MM.1S (cell line): ENCODE data around the gene KHDC4.

Experiments
- DNase-seq: peaks from one replicate; pipeline ENCODE4 v3.0.0-alpha.2; 2015
- H2AFZ ChIP-seq: fragments of 300-600 bp; sonication (generic); 2 replicates; pipeline ENCODE4 v1.6.0; 2016; ENCODE audit warnings: antibody characterized with exemption, low read length
- H3F3A ChIP-seq: fragments of 300-600 bp; sonication (generic); 2 replicates; pipeline ENCODE4 v1.6.1; 2016; ENCODE audit warnings: mild to moderate bottlenecking, antibody characterized with exemption, low read length, moderate library complexity, mixed read lengths; ENCODE audit not compliant: insufficient read depth
- H3K27ac ChIP-seq: fragments of 300-600 bp; sonication (generic); 2 replicates; pipeline ENCODE4 v1.5.1; 2016; ENCODE audit warnings: mild to moderate bottlenecking, low read length
- H3K27me3 ChIP-seq: fragments of 300-600 bp; sonication (generic); replicated peaks from 2 replicates; pipeline ENCODE4 v1.6.0; 2016; ENCODE audit warnings: low read length; ENCODE audit not compliant: insufficient read depth
- H3K36me3 ChIP-seq: fragments of 300-600 bp; sonication (generic); replicated peaks from 2 replicates; pipeline ENCODE4 v1.6.1; 2016; ENCODE audit warnings: mild to moderate bottlenecking, low read length, mixed read lengths; ENCODE audit not compliant: insufficient read depth
- H3K4me1 ChIP-seq: fragments of 300-600 bp; sonication (generic); 2 replicates; pipeline ENCODE4 v1.6.1; 2016; ENCODE audit warnings: low read length, mixed read lengths
- H3K4me2 ChIP-seq: fragments of 300-600 bp; sonication (generic); 2 replicates; pipeline ENCODE4 v1.6.0; 2016; ENCODE audit warnings: low read depth, low read length
- H3K4me3 ChIP-seq: fragments of 300-600 bp; sonication (generic); 2 replicates; pipeline ENCODE4 v1.5.1; 2016; ENCODE audit warnings: low read length, mixed read lengths
- H3K79me2 ChIP-seq: fragments of 300-600 bp; sonication (generic); 2 replicates; pipeline ENCODE4 v1.6.1; 2016; ENCODE audit warnings: mixed run types, low read length, mixed read lengths
- H3K9ac ChIP-seq: fragments of 300-600 bp; sonication (generic); 2 replicates; pipeline ENCODE4 v1.6.1; 2016; ENCODE audit warnings: low read length, mixed read lengths
- H3K9me2 ChIP-seq: fragments of 300-600 bp; sonication (generic); replicated peaks from 2 replicates; pipeline ENCODE4 v1.6.1; 2016; ENCODE audit warnings: mild to moderate bottlenecking, low read length, mixed read lengths; ENCODE audit not compliant: insufficient read depth
- H3K9me3 ChIP-seq: fragments of 300-600 bp; sonication (generic); replicated peaks from 2 replicates; pipeline ENCODE4 v1.6.1; 2016; ENCODE audit warnings: mild to moderate bottlenecking, low read length, mixed read lengths; ENCODE audit not compliant: insufficient read depth
- H4K20me1 ChIP-seq: fragments of 300-600 bp; sonication (generic); 2 replicates; pipeline ENCODE4 v1.6.1; 2016; ENCODE audit warnings: mild to moderate bottlenecking, low read length, moderate library complexity, mixed read lengths; ENCODE audit not compliant: insufficient read depth
- CTCF ChIP-seq: fragments of 300-600 bp; sonication (generic); IDR thresholded peaks from 2 replicates; pipeline ENCODE4 v1.5.1; 2016; ENCODE audit warnings: antibody characterized with exemption, low read length, mixed read lengths
- EZH2 ChIP-seq: fragments of 300-600 bp; sonication (generic); optimal IDR thresholded peaks from 2 replicates; pipeline ENCODE3; 2017; ENCODE audit warnings: low read depth, mild to moderate bottlenecking, antibody characterized with exemption, low read length, mixed read lengths
- EZH2phosphoT487 ChIP-seq: fragments of 300-600 bp; sonication (generic); IDR thresholded peaks from 2 replicates; pipeline ENCODE4 v1.6.1; 2018; ENCODE audit warnings: antibody characterized with exemption, low read length

KHDC4 gene

GRCh38 chr1:155893389-155894142 lies 40.6 kb downstream of the KHDC4 start:
- H3K9me2 ChIP-seq: no peaks in the 10 kb centered on the region
- no peak for TF ChIP-seq EZH2phosphoT487
- no peak for TF ChIP-seq EZH2
- TF ChIP-seq CTCF: no peak
- H3K4me1 ChIP-seq: no peaks in the 10 kb centered on the region; the same call in 1 of the 2 replicates
- no peaks in the 10 kb centered on the region for H3K79me2 ChIP-seq
- peak; percentile 30 for DNase-seq
- no peaks in the 10 kb centered on the region for H3K27me3 ChIP-seq
- no peaks in the 10 kb centered on the region for H3K9me3 ChIP-seq
- H2AFZ ChIP-seq: no peak overlapping the region
- H3F3A ChIP-seq: no peaks in the 10 kb centered on the region
- H4K20me1 ChIP-seq: no peaks in the 10 kb centered on the region
- no peak overlapping the region for H3K27ac ChIP-seq
- H3K4me3 ChIP-seq: no peak overlapping the region
- H3K9ac ChIP-seq: no peak overlapping the region
- H3K4me2 ChIP-seq: no peak overlapping the region
- H3K36me3 ChIP-seq: no peaks in the 10 kb centered on the region

- H3K4me2 ChIP-seq: no peak overlapping the region
- no peak overlapping the region for H3K9ac ChIP-seq
- H3K4me1 ChIP-seq: no peaks in the 10 kb centered on the region; the same call in 1 of the 2 replicates
Measured at GRCh38 chr1:155892796-155893195, 41.4 kb downstream of the KHDC4 start.

GRCh38 chr1:155890251-155890650 lies 44.0 kb downstream of the KHDC4 start:
- TF ChIP-seq CTCF (no peak), EZH2 (no peak), EZH2phosphoT487 (no peak)
- Histone ChIP-seq H2AFZ (no peak overlapping the region), H4K20me1 (no peaks in the 10 kb centered on the region), H3K36me3 (no peaks in the 10 kb centered on the region), H3K27ac (no peak overlapping the region), H3F3A (no peaks in the 10 kb centered on the region), H3K9ac (no peak overlapping the region), H3K27me3 (no peaks in the 10 kb centered on the region), H3K9me3 (no peaks in the 10 kb centered on the region), H3K4me3 (no peak overlapping the region), H3K4me1 (no peaks in the 10 kb centered on the region; the same call in 1 of the 2 replicates), H3K79me2 (no peaks in the 10 kb centered on the region), H3K4me2 (no peak overlapping the region), H3K9me2 (no peaks in the 10 kb centered on the region)
- DNase-seq: no peak

More at GRCh38 chr1:155892796-155893195, 41.4 kb downstream of the KHDC4 start:
- Histone ChIP-seq H3K4me3 (no peak overlapping the region), H3K27ac (no peak overlapping the region), H3K9me3 (no peaks in the 10 kb centered on the region), H3K79me2 (no peaks in the 10 kb centered on the region), H3F3A (no peaks in the 10 kb centered on the region), H3K27me3 (no peaks in the 10 kb centered on the region), H2AFZ (no peak overlapping the region), H3K9me2 (no peaks in the 10 kb centered on the region), H3K36me3 (no peaks in the 10 kb centered on the region), H4K20me1 (no peaks in the 10 kb centered on the region)
- TF ChIP-seq CTCF: no peak
- TF ChIP-seq EZH2phosphoT487: no peak
- TF ChIP-seq EZH2: no peak
- no peak for DNase-seq
